Retina (tissue), 1 donor: ENCODE data around the gene MSI2.
A peak's percentile ranks its signal among the peaks of the same experiment; 100 is the strongest.
"Not testable (repeated sequence)": the region's sequence is repeated elsewhere in the genome, so short reads cannot be mapped to it uniquely, and the experiment has no call there.

Experiments
- DNase-seq: peaks from one replicate; pipeline ENCODE4 v3.0.0-alpha.2; 2016

MSI2 gene

DNA sequence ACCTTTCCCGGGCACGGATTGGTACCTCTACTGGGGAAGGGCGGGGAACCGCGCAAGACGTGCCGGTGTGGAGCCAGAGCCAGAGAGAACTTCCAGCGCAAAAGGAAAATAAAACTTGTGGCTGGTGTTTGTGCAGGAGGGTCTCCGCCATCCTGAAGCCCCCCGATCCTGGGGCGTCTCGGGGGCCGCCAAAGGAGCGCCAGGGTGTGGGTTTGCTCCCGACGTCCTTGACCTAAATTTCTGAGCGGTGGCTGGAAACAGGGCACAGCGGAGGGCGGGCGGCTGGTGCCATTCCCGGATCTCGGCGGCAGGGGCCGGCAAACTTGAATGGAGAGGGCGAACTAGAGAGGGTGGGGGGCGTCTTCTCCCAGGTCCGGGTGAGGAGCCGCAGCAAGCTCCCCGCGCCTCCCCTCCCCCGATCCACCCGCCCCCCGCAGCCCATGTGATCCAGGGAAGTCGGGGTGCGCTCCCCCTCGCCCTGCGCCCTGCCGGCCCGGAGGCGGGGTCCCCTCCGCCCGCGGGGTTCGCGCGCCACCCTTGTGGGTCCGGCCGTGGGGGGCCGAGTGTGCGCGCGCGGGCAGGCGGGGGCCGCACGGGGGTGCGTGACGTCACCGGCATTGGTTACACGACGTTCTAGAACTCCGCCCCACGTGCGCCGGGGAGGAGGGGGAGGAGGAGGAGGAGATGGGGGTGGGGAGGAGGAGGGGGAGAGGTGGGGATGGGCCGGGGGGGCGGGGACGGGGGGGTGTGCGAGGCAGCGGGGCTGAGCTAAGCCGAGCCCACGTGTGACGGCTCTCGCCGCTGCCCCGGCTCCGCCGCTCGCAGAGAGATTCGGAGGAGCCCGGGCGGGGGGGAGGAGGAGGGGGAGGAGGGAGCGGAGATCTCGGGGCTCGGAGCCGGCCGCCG is at the start of gene MSI2:
MSI2 (plus strand) TSS at position 748 of the 906 bp plus-strand sequence. CDS start 220 bp downstream, outside the sequence.
- DNase-seq = peak; percentile 85

- no peak for DNase-seq
These were observed 49.4 kb upstream of the MSI2 start for GRCh38 chr17:57206928-57207327.

DNA sequence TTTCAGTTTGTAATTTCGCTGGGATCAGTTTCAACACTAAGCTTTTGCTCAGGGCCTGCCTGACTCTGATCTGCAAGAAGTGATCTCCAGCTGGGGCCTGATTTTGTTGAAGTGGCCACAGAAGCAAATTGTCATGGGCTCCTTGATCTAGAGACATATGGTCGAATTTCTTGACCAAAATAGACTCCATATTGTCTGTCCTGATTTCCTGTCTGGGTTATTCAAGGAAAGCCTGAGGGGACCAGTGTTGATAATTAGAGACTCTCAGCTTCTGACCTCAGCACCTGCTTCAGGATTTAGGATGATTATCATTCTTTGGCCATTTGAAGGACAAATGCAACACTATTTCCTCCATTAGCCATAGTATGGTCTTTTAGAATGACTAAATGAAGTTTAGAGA is 48.9 kb upstream of the MSI2 start:
- no peak for DNase-seq

DNA sequence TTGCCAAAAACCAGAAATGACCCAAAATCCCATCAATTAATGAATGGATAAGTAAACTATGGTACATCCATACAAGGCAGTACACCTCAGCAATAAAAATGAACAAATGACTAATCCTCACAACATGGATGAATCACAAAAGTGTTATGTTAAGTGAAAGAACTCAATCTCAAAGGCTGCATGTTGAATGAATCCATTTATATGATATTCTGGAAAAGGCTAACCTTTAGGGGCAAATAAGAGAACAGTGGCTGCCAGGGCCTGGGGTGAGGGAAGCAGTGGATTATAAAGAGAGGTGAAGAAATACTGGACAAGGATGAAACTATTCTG is 46.1 kb upstream of the MSI2 start:
- DNase-seq = no peak

- no peak for DNase-seq
These were observed 45.3 kb upstream of the MSI2 start for GRCh38 chr17:57210972-57211411.

DNA sequence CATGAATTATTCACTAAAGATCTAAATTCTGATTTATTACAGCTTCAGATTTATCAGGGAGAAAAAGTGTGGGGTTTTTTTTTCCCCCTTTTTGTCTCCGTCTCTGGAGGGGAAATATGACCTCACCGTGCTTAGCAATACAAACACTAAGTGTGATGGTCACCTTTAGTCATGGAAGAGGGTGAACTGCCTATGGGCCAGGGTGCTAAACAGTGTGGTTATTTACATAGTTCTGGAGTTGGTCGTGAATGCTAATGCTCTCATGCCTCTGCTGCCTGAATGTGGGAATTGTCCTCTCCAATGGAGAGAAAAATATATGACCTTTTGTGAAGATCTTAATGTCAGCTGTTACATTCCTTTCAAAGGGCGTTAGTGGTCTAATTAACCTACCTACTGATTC is 44.8 kb upstream of the MSI2 start:
- no peak for DNase-seq

DNA sequence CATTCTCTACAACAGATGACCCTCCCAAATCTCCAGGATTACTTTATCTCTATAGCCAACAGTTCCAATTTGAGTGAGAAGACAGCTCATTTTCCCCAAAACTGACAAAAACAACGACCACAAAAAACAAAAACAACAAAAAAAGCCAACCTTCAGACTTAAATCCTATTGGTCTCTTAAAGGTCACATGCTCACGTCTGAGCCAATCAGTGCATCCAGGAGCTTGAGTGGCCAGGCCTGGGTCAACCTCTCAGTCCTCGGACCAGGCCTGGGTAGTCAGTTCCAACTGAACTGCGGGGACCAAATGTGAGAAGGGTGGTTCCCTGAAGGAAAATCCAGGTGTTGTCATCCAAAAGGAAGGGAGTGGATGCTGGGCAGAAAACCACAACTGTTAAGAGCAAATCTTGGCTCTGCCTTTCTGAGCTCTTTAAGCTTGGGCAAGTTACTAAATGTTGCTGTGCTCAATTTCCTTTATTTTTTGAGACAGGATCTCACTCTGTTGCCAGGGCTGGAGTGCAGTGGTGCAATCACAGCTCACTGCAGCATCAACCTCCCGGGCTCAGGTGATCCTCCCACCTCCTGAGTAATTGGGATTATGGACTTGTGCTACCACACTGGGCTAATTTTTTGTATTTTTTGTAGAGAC is 43.0 kb upstream of the MSI2 start:
- DNase-seq = no peak

DNA sequence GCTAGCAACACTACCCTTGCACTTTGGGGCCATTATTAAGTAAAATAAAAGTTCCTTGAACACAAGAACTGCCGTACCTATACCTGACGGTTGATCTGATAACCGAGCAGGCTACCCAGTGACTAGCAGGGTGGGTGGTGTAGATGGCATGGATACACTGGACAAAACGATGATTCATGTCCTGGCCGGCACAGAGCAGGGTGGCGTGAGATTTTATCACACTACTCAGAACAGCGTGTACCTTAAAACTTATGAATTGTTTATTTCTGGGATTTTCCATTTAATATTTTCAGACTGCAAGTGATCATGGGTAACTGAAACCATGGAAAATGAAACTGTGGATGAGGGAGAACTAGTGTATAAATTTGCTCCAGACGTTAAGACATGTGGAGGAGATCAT is 41.0 kb upstream of the MSI2 start:
- DNase-seq = no peak

DNA sequence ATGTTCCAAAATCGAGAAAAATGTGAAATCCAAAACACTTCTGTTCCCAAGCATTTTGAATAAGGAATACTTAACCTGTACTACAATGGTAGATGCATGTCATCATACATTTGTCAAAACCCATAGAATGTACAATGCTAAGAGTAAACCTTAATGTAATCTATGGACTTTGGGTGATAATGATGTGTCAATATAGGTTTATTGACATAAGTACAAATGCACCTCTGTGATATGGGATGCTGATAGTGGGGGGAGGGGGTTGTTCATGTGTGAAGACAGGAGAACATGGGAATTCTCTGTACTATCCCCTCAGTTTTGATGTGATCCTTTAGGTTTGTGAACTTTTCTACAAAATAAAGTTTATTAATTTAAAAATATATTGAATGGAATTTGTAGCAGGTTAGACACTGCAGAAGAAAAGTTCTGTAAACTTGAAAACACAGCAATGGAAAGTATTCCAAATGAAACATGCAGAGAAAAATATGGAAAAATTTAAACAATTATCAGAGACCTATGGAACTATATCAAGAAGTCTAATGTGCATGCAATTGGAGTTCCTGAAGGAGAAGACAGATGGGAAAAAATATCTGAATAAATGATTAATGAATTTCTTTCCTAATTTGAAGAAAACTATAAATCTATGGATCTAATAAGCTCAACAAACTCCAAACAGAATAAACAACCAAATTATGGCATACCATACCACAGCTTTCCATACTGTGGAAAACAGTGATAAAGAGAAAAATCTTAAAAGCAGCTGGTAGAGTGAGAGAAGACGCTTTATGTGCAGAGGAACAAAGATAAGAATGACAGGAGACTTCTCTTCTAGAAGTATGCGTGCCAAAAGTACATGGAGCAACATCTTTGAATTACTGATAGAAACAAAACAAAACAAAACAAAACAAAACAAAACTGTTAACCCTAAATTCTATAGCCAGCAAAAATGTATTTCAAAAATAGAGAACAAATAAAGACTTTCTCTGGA is 34.7 kb upstream of the MSI2 start:
- no peak for DNase-seq

DNA sequence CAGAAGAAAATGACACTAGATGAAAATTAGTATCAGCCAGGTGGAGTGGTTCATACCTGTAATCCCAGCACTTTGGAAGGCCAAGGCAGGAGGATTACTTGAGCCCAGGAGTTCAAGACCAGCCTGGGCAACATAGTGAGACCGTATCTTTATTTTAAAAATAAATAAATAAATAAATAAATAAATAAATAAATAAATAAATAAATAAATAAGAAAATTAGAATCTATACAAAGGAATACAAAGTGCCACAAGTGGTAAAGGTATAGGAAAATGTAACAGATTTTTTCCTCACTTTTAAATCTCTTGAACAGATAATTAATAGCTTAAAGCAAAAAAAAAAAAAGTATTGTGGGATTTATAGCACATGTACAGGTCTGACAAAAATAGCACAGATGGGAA is 33.9 kb upstream of the MSI2 start:
- DNase-seq = not testable (repeated sequence)

GRCh38 chr17:57225127-57225526 is 31.2 kb upstream of the MSI2 start:
- no peak for DNase-seq

DNA sequence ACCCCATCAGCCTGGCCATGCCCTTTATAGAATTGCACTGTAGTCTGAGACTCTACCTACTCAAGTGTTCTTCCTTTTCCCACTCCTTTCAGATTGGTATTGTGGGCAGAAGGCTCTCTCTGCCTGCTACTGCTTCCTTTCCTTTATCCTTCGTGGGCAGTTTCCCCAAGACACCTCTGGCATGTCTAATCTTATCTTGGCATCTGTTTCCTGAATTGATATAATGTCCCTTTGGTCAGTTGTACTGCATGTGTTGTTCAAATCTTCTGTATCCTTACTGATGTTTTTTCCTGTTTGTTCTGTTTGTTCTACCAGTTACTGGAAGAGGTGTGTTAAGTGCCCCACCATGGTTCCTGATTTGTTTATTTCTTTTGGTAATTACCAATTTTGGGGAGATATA is 29.5 kb upstream of the MSI2 start:
- DNase-seq = no peak

- DNase-seq = no peak
These were observed 27.4 kb upstream of the MSI2 start for GRCh38 chr17:57228911-57229310.

DNA sequence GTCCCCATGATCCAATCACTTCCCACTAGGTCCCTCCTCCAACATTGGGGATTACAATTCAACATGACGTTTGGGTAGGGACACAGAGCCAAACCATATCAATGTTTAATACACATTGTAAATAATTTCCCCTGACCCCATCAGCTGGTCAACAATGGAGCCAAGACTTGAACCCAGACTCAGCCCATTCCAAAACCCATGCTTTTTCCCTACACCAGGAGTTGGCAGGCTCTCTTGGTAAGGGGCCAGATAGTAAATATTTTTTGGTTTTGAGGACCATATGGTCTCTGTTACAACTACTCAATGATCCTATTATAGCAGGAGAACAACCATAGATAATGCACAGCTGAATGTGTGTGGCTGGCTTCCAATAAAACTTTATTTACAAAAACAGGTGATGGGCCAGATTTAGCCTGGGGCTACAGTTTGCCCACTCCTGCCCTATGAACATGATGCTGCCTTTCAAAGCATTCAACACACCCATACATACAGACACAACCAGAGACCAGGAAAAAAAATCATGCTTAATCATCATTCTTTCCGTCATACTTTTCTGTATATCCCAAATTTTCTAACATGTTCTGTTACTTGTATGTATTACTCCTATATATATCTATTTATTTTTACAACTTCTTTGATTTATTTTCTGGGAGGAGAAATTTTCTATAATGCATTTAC is 22.1 kb upstream of the MSI2 start:
- no peak for DNase-seq

GRCh38 chr17:57234739-57235092 is 21.6 kb upstream of the MSI2 start:
- no peak for DNase-seq

GRCh38 chr17:57235124-57235523 is 21.2 kb upstream of the MSI2 start:
- no peak for DNase-seq

DNA sequence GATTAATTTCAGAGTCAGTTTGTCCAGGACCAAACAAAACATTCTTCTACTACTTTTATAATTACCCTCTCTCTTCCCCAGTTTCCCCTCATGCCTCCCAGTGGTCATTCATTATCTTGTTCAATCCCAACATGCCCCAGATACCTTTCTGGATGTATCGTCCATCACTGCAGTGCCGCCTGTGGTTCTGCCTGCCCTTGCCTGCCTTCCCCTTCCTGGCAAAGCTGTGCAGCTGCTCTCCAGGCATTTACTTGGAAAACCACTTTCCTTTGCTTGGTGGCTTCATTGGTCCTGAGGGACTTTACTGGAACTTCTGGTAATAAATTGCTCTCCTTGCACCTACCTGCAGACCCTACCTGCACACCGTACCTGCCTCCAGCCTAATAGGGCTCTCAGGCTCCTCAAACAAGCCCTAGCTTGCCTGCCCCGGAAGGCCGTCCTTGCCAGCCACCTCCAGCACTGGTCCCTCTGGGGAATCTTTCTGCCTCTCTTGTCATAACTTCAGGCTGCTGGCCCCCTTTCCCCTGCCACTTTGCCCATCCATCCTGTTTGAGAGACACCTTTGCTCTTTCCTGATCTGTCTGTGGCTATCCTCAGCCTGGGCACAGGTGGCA is 19.5 kb upstream of the MSI2 start:
- no peak for DNase-seq

DNA sequence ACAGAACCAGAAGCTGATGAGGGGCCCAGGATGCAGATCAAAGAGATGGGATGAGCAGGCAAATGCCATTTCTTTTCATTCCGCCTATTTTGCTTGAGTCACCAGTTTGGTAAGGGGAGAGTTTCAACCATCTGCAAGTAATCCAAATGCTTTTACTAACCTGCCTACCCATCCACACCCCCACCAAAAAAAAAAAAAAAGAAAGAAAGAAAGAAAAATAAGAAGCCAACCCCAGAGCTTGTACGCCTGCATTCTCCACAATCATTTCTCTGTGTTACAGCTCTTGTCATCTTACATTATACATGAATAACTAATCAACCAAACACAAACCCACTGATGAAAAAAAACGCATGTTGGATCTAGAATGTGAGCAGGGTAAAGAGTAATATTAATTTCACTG is 15.7 kb upstream of the MSI2 start:
- peak; percentile 60 for DNase-seq

DNA sequence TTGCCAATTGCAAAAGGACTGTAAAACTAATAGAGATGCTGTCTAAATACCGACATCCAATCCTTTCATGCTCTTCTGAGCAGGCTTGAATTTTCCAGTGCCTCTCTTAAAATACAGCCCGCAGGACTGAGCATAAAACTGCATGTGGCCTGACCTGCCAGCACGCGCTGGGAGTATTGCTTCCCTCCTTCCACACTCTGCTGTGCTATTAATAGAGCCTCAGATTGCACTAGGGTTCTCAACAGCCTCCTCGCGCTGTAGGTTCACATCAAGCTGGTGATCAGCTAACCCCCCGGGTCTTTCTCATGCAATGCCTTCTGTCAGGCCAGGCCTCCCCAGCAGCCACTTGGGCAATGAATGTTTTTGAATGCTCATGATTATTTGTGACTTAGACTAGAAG is 14.2 kb upstream of the MSI2 start:
- peak; percentile 66 for DNase-seq

DNA sequence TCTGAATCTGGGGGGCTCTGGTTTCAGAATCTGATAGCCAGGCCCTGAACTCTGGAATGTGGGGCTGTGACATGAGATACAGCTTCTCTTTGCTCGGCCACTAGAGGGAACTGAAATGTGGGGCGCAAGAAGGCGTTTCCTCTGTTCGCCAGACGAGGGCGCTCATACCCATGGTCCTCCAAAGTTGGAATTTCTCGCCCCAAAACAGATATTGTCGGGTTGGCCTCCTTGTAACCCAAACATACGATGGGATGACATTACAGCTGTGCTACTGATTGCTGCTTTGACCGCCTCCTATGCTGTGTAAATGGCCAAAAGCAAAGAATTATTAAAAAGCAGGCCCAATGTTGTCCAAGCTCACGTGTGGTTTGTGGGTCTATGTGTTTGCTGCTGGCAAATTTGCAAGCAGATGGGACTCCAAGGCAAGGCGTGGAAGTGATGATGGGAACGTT is 13.1 kb upstream of the MSI2 start:
- peak; percentile 77 for DNase-seq

DNA sequence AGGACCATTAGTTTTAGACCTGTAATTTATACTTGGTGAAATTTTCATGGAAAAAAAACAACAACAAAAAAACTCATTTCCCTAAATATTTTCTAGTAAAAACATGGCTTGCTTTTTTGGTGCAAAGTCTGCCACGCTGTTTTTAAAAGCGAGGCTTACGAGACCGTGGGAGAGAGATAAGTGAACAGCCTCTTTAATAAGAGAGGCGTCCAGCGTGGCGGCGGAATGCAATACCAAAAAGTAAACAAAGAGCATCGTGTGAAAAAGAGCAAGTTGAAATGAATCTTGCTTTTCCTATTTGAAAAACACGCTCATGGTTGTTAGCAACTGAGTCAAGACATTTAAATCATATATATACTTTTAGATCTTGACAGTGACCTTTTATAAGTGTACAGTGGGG is 10.5 kb upstream of the MSI2 start:
- no peak for DNase-seq

DNA sequence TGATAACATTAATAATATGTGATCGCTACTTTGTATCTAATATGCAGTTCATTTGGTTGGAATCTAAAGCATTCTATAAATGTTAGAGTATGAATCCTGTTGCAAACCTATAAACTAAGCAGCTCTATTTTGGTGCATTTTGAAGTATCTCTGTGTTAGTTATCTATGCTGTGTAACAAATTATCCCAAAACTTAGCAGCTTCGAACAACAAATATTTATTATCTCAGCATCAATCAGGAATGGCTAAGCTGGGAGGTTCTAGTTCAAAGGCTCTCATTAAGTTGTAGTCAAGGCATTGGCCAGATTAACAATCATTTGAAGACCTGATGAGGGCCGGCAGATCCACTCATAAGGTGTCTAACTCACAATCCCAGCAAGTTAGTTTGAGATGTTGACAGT is 10.1 kb upstream of the MSI2 start:
- no peak for DNase-seq
